Measurements from ENCODE around the gene THSD7A.

The THSD7A gene

GRCh38 chr7:11412036-11412435 lies 420.0 kb downstream of the THSD7A start:
- no peak for DNase-seq (ENCODE audit: low spot score)

DNA sequence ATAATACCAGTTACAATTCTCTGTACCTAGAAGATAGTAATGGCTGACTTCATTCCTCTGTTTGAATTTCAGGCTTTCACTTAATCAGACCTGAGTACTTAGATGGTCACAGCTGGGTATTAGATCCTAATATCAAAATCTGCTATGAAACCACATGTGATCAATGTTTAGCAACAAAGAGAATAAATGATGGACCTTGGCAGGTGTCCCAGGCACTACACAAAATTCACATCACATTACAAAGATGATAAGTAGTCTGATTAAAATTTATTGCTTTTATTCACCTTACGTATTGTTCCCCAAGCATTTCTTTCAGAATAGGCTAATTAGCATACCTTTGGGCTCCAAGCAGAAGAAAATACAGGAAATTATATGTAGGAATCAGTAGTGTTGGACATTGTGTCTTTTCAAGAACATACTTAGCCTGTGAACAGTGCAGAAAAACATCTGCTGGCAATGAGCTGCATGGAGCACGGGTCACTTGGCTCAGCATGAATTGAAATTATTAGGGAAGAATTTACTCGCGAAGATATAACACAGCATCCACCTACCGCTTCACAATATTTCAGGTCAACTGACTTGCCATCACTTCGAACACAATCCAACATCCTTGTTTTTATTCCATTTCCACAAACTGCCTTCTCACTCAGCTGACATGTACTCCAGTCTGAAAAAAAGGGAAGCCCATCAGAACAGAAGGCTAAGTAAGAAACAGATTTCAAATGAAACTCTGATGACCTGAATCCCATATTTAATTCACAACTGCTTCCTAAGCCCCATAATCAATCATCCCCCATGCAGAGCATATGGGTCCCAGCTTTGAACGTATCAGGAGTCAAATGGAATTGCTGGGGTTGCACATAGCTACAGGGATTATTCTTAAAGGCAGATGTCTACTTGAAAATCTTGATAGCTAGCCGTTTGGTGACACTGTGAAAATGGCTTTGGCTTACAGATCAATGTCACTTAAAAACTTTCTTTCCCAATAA lies 421.0 kb downstream of the THSD7A start:
- DNase-seq (ENCODE audit: low spot score) = no peak

- no peak for DNase-seq (ENCODE audit: low spot score)
Observed at GRCh38 chr7:11404355-11404754, 427.6 kb downstream of the THSD7A start.

DNA sequence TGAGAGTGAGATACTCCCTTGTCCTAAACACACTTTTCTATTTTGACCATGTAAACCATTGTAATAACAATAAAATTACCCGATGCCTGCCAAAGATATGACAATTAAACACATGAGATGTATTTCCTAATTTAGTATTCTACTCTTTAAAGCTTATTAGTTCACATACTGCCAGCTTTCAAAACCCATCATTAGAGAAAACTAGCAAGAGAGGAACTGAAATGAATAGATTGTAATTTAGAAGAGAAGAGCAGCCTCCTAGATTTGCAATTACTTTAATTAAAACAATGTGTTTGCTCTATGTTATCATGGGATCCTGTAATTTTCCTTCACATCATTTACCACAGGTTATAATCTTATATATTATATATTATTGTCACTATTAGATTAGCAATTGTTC lies 428.2 kb downstream of the THSD7A start:
- no peak for DNase-seq (ENCODE audit: low spot score)

- DNase-seq (ENCODE audit: low spot score) = no peak
Observed at GRCh38 chr7:11394438-11394837, 437.6 kb downstream of the THSD7A start.

DNA sequence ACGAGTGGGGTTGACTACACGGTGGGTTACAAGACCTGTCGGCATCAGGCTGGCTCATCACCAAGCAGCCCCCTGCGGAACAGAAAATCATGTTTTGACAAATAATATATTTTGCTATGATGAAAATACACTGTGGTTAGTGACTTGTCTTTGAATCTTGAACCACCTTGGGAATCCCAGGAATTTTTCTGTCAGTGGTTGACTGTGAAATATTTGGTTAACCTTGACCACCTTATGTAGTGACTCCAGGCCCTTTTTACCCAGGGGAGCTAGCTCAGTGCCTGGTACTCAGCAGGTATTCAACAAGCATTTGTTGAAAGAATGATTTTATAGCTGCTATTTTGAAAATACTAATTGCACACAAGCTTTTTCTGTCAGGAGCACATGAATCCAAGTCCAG lies 452.4 kb downstream of the THSD7A start:
- DNase-seq (ENCODE audit: low spot score) = no peak

DNA sequence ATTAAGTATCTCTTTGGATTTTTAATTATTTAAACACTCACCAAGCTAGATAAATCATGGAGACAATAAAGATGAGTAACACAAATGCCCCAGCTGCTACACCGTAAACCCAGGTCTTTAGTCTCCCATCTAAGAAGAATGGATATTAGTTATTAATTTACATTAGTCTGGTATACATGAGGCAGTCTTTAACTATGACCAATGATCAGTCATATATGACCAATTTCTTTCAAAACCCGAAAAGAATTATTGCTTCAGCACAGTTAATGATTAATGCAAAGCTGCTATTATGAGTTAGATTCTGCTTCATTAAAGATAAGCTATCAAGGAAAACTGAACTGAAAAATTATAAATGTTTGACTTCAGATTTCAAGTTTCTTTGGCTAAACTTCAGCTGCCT lies 455.5 kb downstream of the THSD7A start:
- DNase-seq (ENCODE audit: low spot score) = no peak

- DNase-seq (ENCODE audit: low spot score) = no peak
Observed at GRCh38 chr7:11374629-11375028, 457.4 kb downstream of the THSD7A start.

DNA sequence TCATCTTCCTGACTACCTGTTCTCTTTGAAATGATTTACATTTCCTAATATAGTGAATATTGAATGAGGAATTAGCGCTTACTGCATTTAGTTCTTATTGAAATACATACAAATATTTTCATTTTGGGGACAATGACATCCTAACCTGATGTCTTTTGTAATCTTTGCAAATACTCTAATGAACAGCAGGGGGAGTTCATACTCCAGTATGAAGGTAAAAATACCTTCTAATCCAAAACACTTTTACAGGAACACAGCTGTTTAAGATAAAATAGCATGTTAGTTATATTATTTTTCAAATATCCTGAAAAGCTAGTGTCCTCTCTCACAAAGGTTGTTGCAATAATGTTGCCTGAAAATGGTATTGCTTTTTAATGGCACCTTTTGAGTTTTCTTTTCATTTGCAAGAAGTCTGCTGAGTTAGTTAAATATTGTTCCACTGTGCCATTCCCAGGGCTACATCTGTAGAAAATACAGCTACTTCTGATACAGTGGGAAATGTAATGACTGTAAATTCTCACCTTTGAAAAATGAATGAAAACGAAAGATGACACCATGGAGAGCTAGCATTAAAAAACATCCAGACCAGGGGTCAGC lies 458.4 kb downstream of the THSD7A start:
- peak; percentile 42 for DNase-seq (ENCODE audit: low spot score)

- no peak for DNase-seq (ENCODE audit: low spot score)
Observed at GRCh38 chr7:11369696-11370095, 462.3 kb downstream of the THSD7A start.

GRCh38 chr7:11366118-11366517 lies 465.9 kb downstream of the THSD7A start:
- no peak for DNase-seq (ENCODE audit: low spot score)

DNA sequence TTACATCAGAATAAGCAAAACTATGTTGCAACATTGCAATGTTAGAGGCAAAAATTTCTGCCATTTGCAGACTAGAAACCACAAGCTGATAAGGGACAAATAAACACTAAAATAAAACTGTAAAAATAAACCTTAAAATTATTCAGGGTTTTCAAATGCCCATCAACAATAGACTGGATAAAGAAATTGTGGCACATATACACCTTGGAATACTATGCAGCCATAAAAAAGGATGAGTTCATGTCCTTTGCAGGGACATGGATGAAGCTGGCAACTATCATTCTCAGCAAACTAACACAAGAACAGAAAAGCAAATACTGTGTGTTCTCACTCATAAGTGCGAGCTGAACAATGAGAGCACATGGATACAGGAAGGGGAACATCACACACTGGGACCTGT lies 473.4 kb downstream of the THSD7A start:
- no peak for DNase-seq (ENCODE audit: low spot score)

- DNase-seq (ENCODE audit: low spot score) = no peak
Observed at GRCh38 chr7:11355399-11356005, 476.5 kb downstream of the THSD7A start.

DNA sequence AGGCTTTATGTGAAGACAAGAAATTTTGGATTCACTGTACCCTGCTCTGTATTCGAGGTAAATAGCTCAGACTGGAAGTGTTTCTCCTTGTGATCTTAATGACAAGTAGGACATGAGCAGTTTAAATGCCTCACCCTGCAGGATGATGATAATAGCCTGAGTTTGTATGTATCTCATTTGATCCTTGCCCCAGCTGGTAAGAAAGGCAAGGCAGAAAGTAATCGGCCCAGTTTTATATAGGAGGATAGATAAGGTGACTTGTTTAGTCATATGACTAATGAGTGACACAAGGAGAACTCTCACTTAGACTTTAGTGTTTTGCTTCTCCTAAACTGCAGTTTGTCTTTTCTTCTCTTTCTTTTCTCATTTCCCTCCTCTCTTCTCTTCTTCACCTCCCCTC lies 485.7 kb downstream of the THSD7A start:
- DNase-seq (ENCODE audit: low spot score) = no peak

GRCh38 chr7:11345621-11346020 lies 486.4 kb downstream of the THSD7A start:
- DNase-seq (ENCODE audit: low spot score) = no peak

GRCh38 chr7:11343818-11344413 lies 488.1 kb downstream of the THSD7A start:
- DNase-seq (ENCODE audit: low spot score) = peak; percentile 50

DNA sequence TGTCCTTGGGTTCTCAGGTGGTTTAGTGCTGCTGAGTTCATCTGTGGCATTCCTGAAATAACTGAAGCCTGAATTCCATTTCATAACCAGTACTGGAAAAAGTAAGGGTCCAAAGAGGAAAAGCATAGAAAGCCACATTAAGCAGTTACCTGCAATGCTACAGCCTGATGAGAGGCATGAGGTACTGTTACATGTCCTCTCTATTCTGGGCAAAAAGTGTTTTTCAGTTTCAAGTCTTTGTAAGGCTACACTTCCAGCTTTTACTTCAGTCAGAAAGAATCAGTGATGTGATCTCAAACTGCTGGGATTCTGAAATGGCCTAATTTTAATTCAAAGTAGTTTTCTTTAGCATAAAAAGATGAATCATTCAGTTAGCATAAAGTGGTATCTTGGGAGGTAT lies 488.9 kb downstream of the THSD7A start:
- no peak for DNase-seq (ENCODE audit: low spot score)

- no peak for DNase-seq (ENCODE audit: low spot score)
Observed at GRCh38 chr7:11341285-11341944, 490.6 kb downstream of the THSD7A start.

GRCh38 chr7:11336432-11336831 lies 495.6 kb downstream of the THSD7A start:
- no peak for DNase-seq (ENCODE audit: low spot score)

DNA sequence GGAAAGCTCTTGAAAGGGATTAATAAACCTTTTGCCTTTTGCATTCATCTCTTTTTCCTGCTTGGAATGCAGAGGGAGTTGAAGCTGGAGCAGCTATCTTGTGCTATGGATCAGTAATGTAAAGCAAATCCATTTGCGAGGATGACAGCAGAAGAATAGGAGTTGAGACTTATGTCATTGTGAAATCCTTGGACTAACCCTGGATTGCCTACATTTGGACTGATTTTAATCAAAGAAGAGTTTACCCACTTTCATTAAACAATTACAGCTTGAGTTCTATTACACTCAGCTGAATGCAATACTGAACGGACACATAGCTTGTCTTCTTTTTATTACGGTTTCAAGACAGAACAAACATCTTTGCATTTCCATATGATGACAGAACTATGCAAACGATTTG lies 496.1 kb downstream of the THSD7A start:
- no peak for DNase-seq (ENCODE audit: low spot score)

GRCh38 chr7:11332865-11333228 lies 499.2 kb downstream of the THSD7A start:
- DNase-seq (ENCODE audit: low spot score) = no peak

GRCh38 chr7:11332186-11332864 lies 499.7 kb downstream of the THSD7A start:
- DNase-seq (ENCODE audit: low spot score) = no peak
